Activated CD8-positive, alpha-beta T cell treated with anti-CD3 and anti-CD28 coated beads for 36 hours (primary cell): ENCODE measurements around the gene GPR62. TPM values are rescaled to one million over a fixed set of nuclear protein-coding genes. Genes with fewer than 3 reads are reported as not detected.
A peak's percentile ranks its signal among the peaks of the same experiment; 100 is the strongest.

Source experiments
- ATAC-seq: fragments of 200-7000 bp; cut with Tn5 transposase; one replicate; pipeline ENCODE4 v1.10.0; 2021; ENCODE audit warnings: mild to moderate bottlenecking, moderate library complexity
- CTCF ChIA-PET: fragments of 350-600 bp; sonication (Branson Sonifier 250); formaldehyde crosslinking; loops from one replicate; lab custom pipeline; 2021; ENCODE audit warnings: antibody characterized with exemption; lab: Charles Lee
- POLR2A ChIA-PET: fragments of 350-600 bp; sonication (Branson Sonifier 250); formaldehyde crosslinking; loops from one replicate; lab custom pipeline; 2021; ENCODE audit warnings: antibody characterized with exemption; lab: Charles Lee
- DNase-seq: peaks from one replicate; pipeline ENCODE4 v3.0.0-alpha.2; 2020
- H3K27ac Mint-ChIP-seq: one replicate; pipeline ENCODE4 v1.8.0; 2021; ENCODE audit warnings: mild to moderate bottlenecking, mixed read lengths
- H3K27me3 Mint-ChIP-seq: one replicate; pipeline ENCODE4 v1.8.0; 2021; ENCODE audit warnings: mixed read lengths
- H3K36me3 Mint-ChIP-seq: one replicate; pipeline ENCODE4 v1.8.0; 2021; ENCODE audit warnings: low read depth, mixed read lengths
- H3K4me1 Mint-ChIP-seq: one replicate; pipeline ENCODE4 v1.8.0; 2021; ENCODE audit warnings: low read depth, mixed read lengths
- H3K4me3 Mint-ChIP-seq: one replicate; pipeline ENCODE4 v1.8.0; 2021; ENCODE audit warnings: mild to moderate bottlenecking, moderate library complexity, mixed read lengths
- H3K9me3 Mint-ChIP-seq: one replicate; pipeline ENCODE4 v1.8.0; 2021; ENCODE audit warnings: mixed read lengths
- intact Hi-C: fragments of 100-400 bp; cut with micrococcal nuclease; formaldehyde crosslinking; loops from one replicate; pipeline ENCODE4 v1.10.0; 2022
- total RNA-seq, 2 experiments: library from RNA; stranded (reverse); gene quantifications; one replicate each; pipeline ENCODE4 v1.2.3, GENCODE V29; 2021
- TF ChIP-seq, protein P1 (sequence below): fragments of 200-600 bp; IDR thresholded peaks from one replicate; pipeline ENCODE4 v1.8.0; 2022; ENCODE audit warnings: antibody characterized with exemption, mild to moderate bottlenecking

GPR62 gene
- total RNA-seq, 2 experiments from 2014 or later = not detected

DNA sequence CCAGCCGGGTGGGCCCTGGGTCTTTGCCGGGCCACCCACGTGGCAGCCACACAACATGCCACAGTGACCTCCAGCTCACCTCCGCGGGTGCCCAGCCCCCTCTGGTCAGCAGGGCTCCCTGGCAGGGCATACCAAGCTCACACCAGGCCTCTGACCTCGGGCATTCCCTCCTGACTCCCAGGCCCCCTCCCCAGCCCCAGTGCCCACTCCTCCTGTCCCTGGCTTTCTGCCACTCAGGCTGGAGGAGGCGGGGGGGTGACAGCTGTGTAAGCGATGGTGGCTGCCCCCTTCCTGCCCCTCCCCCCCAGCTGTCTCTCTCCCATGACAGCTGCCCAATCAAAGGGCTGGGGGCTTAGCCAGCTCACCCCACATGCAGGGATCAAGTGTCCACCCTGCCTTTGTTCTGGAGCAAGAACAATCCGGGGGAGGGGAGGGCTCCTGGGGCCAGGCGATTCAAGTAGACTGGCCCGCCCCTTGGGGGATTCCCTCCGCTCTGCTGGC, 8.8 kb downstream of the GPR62 start:
- Mint-ChIP-seq H3K4me3 (no peak overlapping the region), H3K36me3 (no peaks in the 10 kb centered on the region), H3K27ac (no peak overlapping the region), H3K9me3 (no peaks in the 10 kb centered on the region), H3K27me3 (no peaks in the 10 kb centered on the region), H3K4me1 (peaks cover 7% of the 10 kb centered on the region)
- ATAC-seq = no peak
- no peak for DNase-seq
- ChIA-PET CTCF (interaction anchor here (1.1 to 2.7 kb wide), 3 partner anchors 10 to 165 kb away, joined by 3 to 12 read pairs (median 4); partner anchors contain the start of gene ABHD14B), POLR2A (interaction anchor here (1.2 to 2.4 kb wide), 3 partner anchors 9 to 11 kb away, joined by 3 to 11 read pairs (median 5); partner anchors contain the start of genes ABHD14A and ABHD14B)
- TF ChIP-seq, protein P1, sequence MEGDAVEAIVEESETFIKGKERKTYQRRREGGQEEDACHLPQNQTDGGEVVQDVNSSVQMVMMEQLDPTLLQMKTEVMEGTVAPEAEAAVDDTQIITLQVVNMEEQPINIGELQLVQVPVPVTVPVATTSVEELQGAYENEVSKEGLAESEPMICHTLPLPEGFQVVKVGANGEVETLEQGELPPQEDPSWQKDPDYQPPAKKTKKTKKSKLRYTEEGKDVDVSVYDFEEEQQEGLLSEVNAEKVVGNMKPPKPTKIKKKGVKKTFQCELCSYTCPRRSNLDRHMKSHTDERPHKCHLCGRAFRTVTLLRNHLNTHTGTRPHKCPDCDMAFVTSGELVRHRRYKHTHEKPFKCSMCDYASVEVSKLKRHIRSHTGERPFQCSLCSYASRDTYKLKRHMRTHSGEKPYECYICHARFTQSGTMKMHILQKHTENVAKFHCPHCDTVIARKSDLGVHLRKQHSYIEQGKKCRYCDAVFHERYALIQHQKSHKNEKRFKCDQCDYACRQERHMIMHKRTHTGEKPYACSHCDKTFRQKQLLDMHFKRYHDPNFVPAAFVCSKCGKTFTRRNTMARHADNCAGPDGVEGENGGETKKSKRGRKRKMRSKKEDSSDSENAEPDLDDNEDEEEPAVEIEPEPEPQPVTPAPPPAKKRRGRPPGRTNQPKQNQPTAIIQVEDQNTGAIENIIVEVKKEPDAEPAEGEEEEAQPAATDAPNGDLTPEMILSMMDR = no peak
- intact Hi-C loops = no loop called here

DNA sequence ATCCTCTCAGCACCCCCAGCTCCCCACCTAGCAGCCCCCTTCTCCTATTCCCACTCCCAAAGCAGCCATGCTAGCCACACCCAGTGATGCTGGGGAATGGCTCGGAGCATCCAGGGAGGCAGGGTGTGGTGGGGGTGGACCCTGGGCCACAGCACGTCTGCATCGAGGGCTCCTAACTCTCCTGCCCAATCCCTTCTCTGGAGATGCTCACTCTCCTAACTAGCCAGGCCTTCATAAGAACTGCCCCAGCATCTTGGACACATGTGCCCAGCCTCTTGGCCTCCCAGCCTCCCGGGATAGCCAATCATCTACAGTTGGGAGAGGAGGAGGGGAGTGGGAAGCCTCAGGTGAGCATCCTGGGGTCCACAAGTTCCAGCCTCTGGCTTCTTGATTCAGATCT, 9.3 kb downstream of the GPR62 start:
- ChIA-PET POLR2A (interaction anchor here (1.2 to 2.0 kb wide), 4 partner anchors 9 to 31 kb away, joined by 3 to 6 read pairs (median 4); partner anchors contain the start of genes ABHD14B and GPR62), CTCF (interaction anchor here (1.1 to 2.7 kb wide), 3 partner anchors 9 to 165 kb away, joined by 3 to 12 read pairs (median 6); partner anchors contain the start of genes ABHD14B and PARP3)
- ATAC-seq = no peak
- Mint-ChIP-seq H3K4me1 (peaks cover 9% of the 10 kb centered on the region), H3K27me3 (no peaks in the 10 kb centered on the region), H3K27ac (no peak overlapping the region), H3K9me3 (no peaks in the 10 kb centered on the region), H3K36me3 (no peaks in the 10 kb centered on the region), H3K4me3 (no peak overlapping the region)
- TF ChIP-seq, protein P1 = no peak
- intact Hi-C loops = no loop called here
- DNase-seq = no peak

DNA sequence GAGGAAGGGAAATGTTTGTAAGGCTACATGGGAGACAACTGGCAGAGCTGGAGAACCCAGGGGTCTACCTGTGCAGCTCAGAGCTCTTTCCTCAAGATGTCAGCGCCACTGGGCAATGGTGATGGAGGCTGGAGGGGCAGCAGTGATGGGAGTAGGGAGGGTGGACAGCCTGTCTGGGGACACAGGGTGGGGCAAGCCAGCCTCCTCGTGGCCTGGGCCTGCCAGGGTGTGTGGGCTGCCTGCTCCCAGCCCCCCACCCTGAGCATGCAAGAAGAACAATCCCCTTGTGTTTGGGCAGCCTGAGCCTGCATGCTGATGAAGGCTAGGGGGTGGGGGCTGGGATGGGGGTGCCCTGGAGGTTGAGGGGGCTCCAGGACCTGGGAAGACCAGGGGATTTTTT, 10.8 kb downstream of the GPR62 start:
- H3K9me3 Mint-ChIP-seq = no peaks in the 10 kb centered on the region
- H3K4me3 Mint-ChIP-seq = peak overlapping the region; percentile 24
- peaks cover 9% of the 10 kb centered on the region for H3K4me1 Mint-ChIP-seq
- ChIA-PET CTCF (interaction anchor here (1.0 to 3.3 kb wide), 5 partner anchors 8 to 25 kb away, joined by 4 to 14 read pairs (median 6); partner anchors contain the start of genes ABHD14B, PARP3 and RRP9), POLR2A (interaction anchor here (1.0 to 2.0 kb wide), 5 partner anchors 10 to 29 kb away, joined by 3 to 6 read pairs (median 4); partner anchors contain the start of genes GPR62, PARP3 and RRP9)
- ATAC-seq (no peak), DNase-seq (no peak)
- H3K27ac Mint-ChIP-seq = no peak overlapping the region
- intact Hi-C loops = no loop called here
- TF ChIP-seq, protein P1 = no peak
- H3K36me3 Mint-ChIP-seq = no peaks in the 10 kb centered on the region
- no peaks in the 10 kb centered on the region for H3K27me3 Mint-ChIP-seq

DNA sequence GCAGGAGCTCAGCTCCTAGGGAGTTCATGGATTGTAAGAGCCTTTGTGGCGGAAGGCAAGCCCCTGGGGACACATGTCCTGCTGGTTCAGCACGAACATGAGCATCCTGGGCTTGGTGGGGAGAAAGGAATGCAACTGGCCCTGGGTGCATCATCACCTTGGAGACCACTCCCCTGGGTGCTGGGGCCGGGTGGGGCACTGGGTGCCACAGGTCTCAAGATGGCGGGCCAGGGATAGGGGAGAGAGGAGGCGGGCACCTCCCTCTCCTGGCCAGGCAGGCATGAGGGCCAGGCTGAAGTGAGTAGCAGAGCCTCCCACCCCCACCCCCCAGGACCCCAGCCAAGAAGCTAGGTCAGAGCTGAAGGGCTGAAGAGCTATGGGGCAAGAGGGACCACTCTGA, 11.3 kb downstream of the GPR62 start:
- Mint-ChIP-seq H3K36me3 (no peaks in the 10 kb centered on the region), H3K4me1 (peaks cover 11% of the 10 kb centered on the region), H3K27me3 (no peaks in the 10 kb centered on the region), H3K27ac (peak overlapping the region; percentile 11), H3K4me3 (peak overlapping the region; percentile 69), H3K9me3 (no peaks in the 10 kb centered on the region)
- TF ChIP-seq, protein P1 = no peak
- ATAC-seq = no peak
- no peak for DNase-seq
- intact Hi-C loops = no loop called here
- ChIA-PET CTCF (interaction anchor here (1.4 to 3.3 kb wide), 2 partner anchors 9 to 24 kb away, joined by 5 to 14 read pairs; partner anchors contain the start of genes PARP3 and RRP9), POLR2A (interaction anchor here (2.0 kb wide), 1 partner anchor 11 kb away, joined by 6 read pairs; the partner anchor contains the start of gene GPR62)

DNA sequence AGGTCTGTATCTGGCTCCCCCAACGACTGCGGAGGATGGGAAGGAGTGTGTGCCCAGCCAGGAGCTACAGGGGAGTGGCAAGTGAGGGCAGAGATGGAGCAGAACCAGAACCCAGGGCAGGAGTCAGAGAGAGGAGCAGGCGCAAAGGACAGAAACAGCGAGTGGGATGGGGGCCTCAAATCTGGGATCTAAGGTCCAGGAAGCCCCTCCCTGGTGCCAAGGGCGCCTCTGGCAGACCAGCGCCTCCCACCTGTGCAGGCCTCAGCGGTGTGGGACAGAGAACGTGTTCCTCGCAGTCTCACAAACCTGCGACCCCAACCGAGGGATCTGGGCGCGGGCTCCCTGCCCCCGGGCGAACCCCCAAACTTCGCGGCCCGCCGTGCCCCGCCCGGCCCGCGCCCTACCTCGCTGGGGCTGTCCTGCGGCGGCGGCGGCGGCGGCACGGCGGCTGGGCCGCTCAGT, 11.8 kb downstream of the GPR62 start:
- Mint-ChIP-seq H3K4me3 (peak overlapping the region; percentile 69), H3K36me3 (no peaks in the 10 kb centered on the region), H3K27me3 (no peaks in the 10 kb centered on the region), H3K27ac (peak overlapping the region; percentile 11), H3K4me1 (peaks cover 14% of the 10 kb centered on the region), H3K9me3 (no peaks in the 10 kb centered on the region)
- DNase-seq = no peak
- TF ChIP-seq, protein P1 = no peak
- intact Hi-C loops = no loop called here
- peak; percentile 65 for ATAC-seq
- ChIA-PET POLR2A (no interaction called here), CTCF (interaction anchor here (1.4 to 3.3 kb wide), 3 partner anchors 9 to 25 kb away, joined by 5 to 14 read pairs (median 6); partner anchors contain the start of genes PARP3 and RRP9)
